Kidney epithelial cell (primary cell): ENCODE data around the gene GRXCR2. TPM values are rescaled to one million over a fixed set of nuclear protein-coding genes. Genes with fewer than 3 reads are reported as not detected.

Experiments
- DNase-seq: peaks from one replicate; pipeline ENCODE4 v3.0.0-alpha.2; 2010; ENCODE audit warnings: low read depth
- H3K27me3 ChIP-seq: 2 replicates; pipeline ENCODE4 v1.6.0; 2011; ENCODE audit warnings: low read length; ENCODE audit not compliant: control insufficient read depth, insufficient read depth
- H3K36me3 ChIP-seq: 2 replicates; pipeline ENCODE4 v1.5.1; 2011; ENCODE audit warnings: low read length; ENCODE audit not compliant: control insufficient read depth, insufficient read depth
- H3K4me3 ChIP-seq: 2 replicates; pipeline ENCODE4 v1.5.1; 2011; ENCODE audit warnings: low read depth, mild to moderate bottlenecking, control low read depth, low read length
- total RNA-seq: library from RNA; depleted of rRNA; stranded (reverse); fragments of >200 nt; gene quantifications from 2 replicates; pipeline ENCODE4 v1.2.3, GENCODE V29; 2015
- TF ChIP-seq, protein P1 (sequence below): IDR thresholded peaks from 2 replicates; pipeline ENCODE4 v1.5.1; 2011; ENCODE audit warnings: mild to moderate bottlenecking, moderate library complexity, low read length, control low read depth, inconsistent platforms; ENCODE audit not compliant: insufficient read depth, poor library complexity, severe bottlenecking

The GRXCR2 gene
- total RNA-seq, 1 donor from 2014 or later = not detected

DNA sequence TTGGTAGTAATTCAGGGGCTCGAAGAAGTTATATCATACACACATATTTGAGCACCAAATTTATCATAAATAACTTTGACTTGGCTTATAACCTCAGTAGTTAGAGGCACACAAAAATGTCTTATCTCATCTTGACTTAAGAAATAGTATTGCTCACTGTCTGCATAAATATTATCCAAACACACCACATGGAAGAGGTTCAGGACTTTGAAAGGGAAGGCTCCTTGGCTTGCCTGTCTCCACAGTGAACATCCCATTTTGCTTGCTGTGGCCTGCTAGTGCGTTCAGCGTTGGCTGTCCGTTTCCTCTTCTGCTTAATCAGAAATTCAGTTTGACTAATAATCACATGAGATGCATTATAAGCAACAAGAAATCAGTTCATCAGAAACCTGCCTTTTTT lies 13.9 kb downstream of the GRXCR2 start:
- TF ChIP-seq, protein P1, sequence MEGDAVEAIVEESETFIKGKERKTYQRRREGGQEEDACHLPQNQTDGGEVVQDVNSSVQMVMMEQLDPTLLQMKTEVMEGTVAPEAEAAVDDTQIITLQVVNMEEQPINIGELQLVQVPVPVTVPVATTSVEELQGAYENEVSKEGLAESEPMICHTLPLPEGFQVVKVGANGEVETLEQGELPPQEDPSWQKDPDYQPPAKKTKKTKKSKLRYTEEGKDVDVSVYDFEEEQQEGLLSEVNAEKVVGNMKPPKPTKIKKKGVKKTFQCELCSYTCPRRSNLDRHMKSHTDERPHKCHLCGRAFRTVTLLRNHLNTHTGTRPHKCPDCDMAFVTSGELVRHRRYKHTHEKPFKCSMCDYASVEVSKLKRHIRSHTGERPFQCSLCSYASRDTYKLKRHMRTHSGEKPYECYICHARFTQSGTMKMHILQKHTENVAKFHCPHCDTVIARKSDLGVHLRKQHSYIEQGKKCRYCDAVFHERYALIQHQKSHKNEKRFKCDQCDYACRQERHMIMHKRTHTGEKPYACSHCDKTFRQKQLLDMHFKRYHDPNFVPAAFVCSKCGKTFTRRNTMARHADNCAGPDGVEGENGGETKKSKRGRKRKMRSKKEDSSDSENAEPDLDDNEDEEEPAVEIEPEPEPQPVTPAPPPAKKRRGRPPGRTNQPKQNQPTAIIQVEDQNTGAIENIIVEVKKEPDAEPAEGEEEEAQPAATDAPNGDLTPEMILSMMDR = no peak
- no peaks in the 10 kb centered on the region for H3K27me3 ChIP-seq
- H3K36me3 ChIP-seq = no peaks in the 10 kb centered on the region
- no peak for DNase-seq
- no peak overlapping the region for H3K4me3 ChIP-seq

DNA sequence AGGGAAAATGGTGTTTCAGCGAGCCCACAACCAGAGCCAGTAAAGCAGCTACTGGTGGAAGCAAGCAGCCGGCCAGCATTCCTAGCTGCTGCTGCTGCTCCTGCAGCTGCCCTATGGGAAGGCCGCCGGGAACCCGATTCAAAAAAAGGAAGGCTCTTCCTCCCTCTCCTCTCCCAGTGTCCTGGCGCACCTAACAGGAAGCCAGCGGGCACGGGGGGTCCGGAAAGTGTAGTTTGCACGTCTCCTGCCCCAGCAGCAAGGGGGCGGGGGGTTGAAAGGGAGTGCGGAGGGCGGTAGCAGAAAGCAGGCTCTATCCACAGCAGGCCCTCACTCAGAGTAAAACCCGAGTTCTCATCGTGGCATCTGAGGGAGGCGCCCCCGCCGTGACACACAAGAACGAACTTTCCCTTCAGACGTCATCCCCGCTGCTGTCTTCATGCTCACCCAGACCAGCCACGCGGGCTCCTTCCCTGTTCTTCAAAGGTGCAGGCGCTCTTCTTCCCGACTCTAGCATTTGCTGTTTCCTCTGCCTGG lies 16.5 kb downstream of the GRXCR2 start:
- Histone ChIP-seq H3K4me3 (no peak overlapping the region), H3K27me3 (no peaks in the 10 kb centered on the region), H3K36me3 (no peaks in the 10 kb centered on the region)
- DNase-seq = no peak
- TF ChIP-seq, protein P1 = no peak

DNA sequence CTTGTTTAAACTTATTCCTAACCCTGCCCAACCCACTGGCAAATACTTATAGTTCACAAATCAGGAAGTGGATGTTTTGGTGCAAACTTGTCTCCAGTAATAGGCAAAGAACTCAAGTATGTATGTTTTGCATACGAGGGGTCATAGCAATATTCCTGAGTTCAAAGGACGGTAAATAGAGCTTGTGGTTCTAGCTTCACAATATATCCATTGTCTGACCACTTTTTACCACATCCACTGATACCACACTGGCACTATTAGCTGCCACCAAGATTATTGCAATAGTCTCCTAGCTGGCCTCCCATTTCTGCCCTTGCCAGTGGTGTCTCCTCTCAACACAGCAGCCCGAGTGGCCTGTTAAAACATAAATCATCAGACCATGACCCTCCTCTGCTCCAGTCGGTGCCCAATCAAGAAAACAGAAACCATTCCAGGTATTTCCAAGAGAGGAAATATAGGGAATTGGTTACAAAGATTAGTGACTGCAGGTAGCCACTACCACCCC lies 17.0 kb downstream of the GRXCR2 start:
- TF ChIP-seq, protein P1 = no peak
- no peak overlapping the region for H3K4me3 ChIP-seq
- no peaks in the 10 kb centered on the region for H3K36me3 ChIP-seq
- no peaks in the 10 kb centered on the region for H3K27me3 ChIP-seq
- DNase-seq = no peak

DNA sequence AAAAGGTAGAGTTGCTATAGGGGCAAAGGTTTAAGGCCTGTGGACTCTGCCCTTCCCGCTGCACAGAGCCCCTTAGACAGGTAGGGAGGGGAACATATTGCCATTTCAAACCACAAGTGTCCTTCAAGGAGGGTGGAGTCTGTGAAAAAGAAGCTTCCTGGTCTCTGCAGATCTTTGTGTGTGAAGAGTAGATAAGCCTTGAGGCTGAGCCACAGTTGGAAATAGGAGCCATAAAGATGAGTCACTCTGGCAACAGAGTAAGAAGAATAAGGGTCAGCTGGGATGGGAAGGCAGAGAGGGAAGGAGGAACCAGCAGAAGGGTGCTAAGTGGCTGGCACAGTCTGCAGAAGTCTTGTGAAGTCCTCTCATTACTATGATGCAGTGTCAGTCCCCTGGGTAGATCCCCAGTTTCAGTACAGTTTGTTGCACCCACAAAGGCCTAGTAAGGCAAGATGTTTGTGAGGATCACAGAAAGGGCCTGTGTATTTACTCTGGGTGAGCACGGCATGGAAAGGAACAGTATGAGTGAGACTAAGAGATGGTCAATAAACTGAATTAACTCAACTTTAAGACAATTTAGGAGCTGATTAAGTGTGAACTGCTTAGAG lies 18.1 kb downstream of the GRXCR2 start:
- DNase-seq = peak; percentile 44

DNA sequence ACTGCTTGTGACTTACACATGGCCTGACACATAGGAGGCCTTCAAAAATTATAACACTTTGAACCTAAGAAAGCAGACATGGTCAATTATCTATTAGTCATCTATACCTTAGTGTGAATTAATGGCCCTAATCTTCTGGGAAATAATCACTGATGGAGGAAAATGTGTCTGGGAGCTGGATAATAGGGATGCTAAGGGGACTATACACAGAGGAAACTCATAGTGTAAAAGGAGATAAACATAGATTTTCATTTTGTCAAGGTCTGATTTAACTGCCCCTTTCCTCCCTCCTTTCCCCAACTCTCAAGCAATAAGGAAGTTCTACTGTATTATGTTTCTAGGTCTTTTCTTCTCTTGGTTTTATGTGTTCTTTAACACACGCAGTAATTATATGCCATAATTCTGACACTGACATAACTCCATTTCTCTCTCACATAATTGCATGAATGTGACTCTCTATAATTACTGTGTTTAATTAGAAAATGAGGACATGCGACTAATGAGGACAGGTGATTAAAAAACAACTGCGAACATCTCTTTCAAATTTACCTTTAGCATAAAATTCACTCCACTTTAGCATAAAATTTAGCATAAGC lies 18.9 kb downstream of the GRXCR2 start:
- no peak for DNase-seq
- Histone ChIP-seq H3K4me3 (no peak overlapping the region), H3K27me3 (no peaks in the 10 kb centered on the region), H3K36me3 (no peaks in the 10 kb centered on the region)
- TF ChIP-seq, protein P1 = no peak

More for the DNA sequence above, 18.1 kb downstream of the GRXCR2 start:
- no peaks in the 10 kb centered on the region for H3K36me3 ChIP-seq
- TF ChIP-seq, protein P1 = no peak
- H3K27me3 ChIP-seq = no peaks in the 10 kb centered on the region
- no peak overlapping the region for H3K4me3 ChIP-seq
